ENCODE measurements around the gene SEMA4C. TPM values are rescaled to one million over a fixed set of nuclear protein-coding genes. Genes with fewer than 3 reads are reported as not detected.

SEMA4C gene
- total RNA-seq, 2 experiments from 2014 or later = 55.8 to 56.8 TPM

- ChIA-PET CTCF (interaction anchor here (1.1 kb wide), 1 partner anchor 26 kb away, joined by 4 read pairs; the partner anchor contains the start of gene ANKRD39), POLR2A (interaction anchor here (0.8 kb wide), 1 partner anchor 27 kb away, joined by 3 read pairs; the partner anchor contains the start of gene ANKRD39)
- H3K27ac ChIP-seq (ENCODE audit: low read depth in 1 of 2, low read length in 2 of 2) = no peak overlapping the region
- Mint-ChIP-seq H3K27ac (no peak overlapping the region), H3K36me3 (ENCODE audit: low read depth) (no peaks in the 10 kb centered on the region), H3K27me3 (no peaks in the 10 kb centered on the region), H3K9me3 (no peaks in the 10 kb centered on the region), H3K4me3 (no peak overlapping the region), H3K4me1 (ENCODE audit: low read depth) (peaks cover 25% of the 10 kb centered on the region)
- H3K36me3 ChIP-seq (ENCODE audit: insufficient read depth, low read length) = no peaks in the 10 kb centered on the region
- no peak overlapping the region for H3K4me3 ChIP-seq (ENCODE audit: low read length)
- H3K9me3 ChIP-seq (ENCODE audit: control insufficient read depth in 1 of 2, insufficient read depth in 1 of 2, low read length in 2 of 2) = no peaks in the 10 kb centered on the region
- intact Hi-C loops (cut with DNase I, micrococcal nuclease) = no loop called here
- ATAC-seq (ENCODE audit: poor library complexity) = no peak
- no peak for DNase-seq
- H3K27me3 ChIP-seq (ENCODE audit: control insufficient read depth in 1 of 2, insufficient read depth in 2 of 2, low read length in 2 of 2) = no peaks in the 10 kb centered on the region
- no peak for TF ChIP-seq CTCF (IDR thresholded peaks at IDR 0.05)
- peaks cover 15% of the 10 kb centered on the region for H3K4me1 ChIP-seq (ENCODE audit: insufficient read depth, low read length)
Observed at GRCh38 chr2:96884299-96885094, 14.6 kb upstream of the SEMA4C start.

- DNase-seq (no peak), ATAC-seq (ENCODE audit: poor library complexity) (no peak)
- Histone ChIP-seq H3K27ac (ENCODE audit: low read depth in 1 of 2, low read length in 2 of 2) (no peak overlapping the region), H3K4me3 (ENCODE audit: low read length) (no peak overlapping the region), H3K4me1 (ENCODE audit: insufficient read depth, low read length) (peaks cover 8% of the 10 kb centered on the region), H3K36me3 (ENCODE audit: insufficient read depth, low read length) (no peaks in the 10 kb centered on the region), H3K9me3 (ENCODE audit: control insufficient read depth in 1 of 2, insufficient read depth in 1 of 2, low read length in 2 of 2) (no peaks in the 10 kb centered on the region), H3K27me3 (ENCODE audit: control insufficient read depth in 1 of 2, insufficient read depth in 2 of 2, low read length in 2 of 2) (no peaks in the 10 kb centered on the region)
- H3K27ac Mint-ChIP-seq = no peak overlapping the region
- no peaks in the 10 kb centered on the region for H3K9me3 Mint-ChIP-seq
- ChIA-PET CTCF (no interaction called here), POLR2A (interaction anchor here (1.4 kb wide), 1 partner anchor 11 kb away, joined by 4 read pairs; no protein-coding TSS in a partner anchor)
- H3K4me1 Mint-ChIP-seq (ENCODE audit: low read depth) = peaks cover 14% of the 10 kb centered on the region
- H3K4me3 Mint-ChIP-seq = no peak overlapping the region
- TF ChIP-seq CTCF (IDR thresholded peaks at IDR 0.05) = no peak
- intact Hi-C loops (cut with DNase I, micrococcal nuclease) = no loop called here
- no peaks in the 10 kb centered on the region for H3K36me3 Mint-ChIP-seq (ENCODE audit: low read depth)
- H3K27me3 Mint-ChIP-seq = no peaks in the 10 kb centered on the region
Observed at GRCh38 chr2:96883306-96883705, 13.4 kb upstream of the SEMA4C start.

- ATAC-seq (ENCODE audit: poor library complexity) (no peak), DNase-seq (no peak)
- no peak overlapping the region for H3K27ac ChIP-seq (ENCODE audit: low read depth in 1 of 2, low read length in 2 of 2)
- H3K36me3 Mint-ChIP-seq (ENCODE audit: low read depth) = no peaks in the 10 kb centered on the region
- no peak overlapping the region for H3K4me3 ChIP-seq (ENCODE audit: low read length)
- H3K36me3 ChIP-seq (ENCODE audit: insufficient read depth, low read length) = no peaks in the 10 kb centered on the region
- peaks cover 4% of the 10 kb centered on the region for H3K4me1 ChIP-seq (ENCODE audit: insufficient read depth, low read length)
- intact Hi-C loops (cut with DNase I, micrococcal nuclease) = no loop called here
- CTCF ChIA-PET = no interaction called here
- no peaks in the 10 kb centered on the region for H3K27me3 Mint-ChIP-seq
- H3K4me3 Mint-ChIP-seq = no peak overlapping the region
- POLR2A ChIA-PET = interaction anchor here (1.4 kb wide), 1 partner anchor 10 kb away, joined by 4 read pairs; no protein-coding TSS in a partner anchor
- no peaks in the 10 kb centered on the region for H3K9me3 ChIP-seq (ENCODE audit: control insufficient read depth in 1 of 2, insufficient read depth in 1 of 2, low read length in 2 of 2)
- TF ChIP-seq CTCF (IDR thresholded peaks at IDR 0.05) = no peak
- H3K4me1 Mint-ChIP-seq (ENCODE audit: low read depth) = peaks cover 10% of the 10 kb centered on the region
- H3K27me3 ChIP-seq (ENCODE audit: control insufficient read depth in 1 of 2, insufficient read depth in 2 of 2, low read length in 2 of 2) = no peaks in the 10 kb centered on the region
- H3K27ac Mint-ChIP-seq = no peak overlapping the region
- no peaks in the 10 kb centered on the region for H3K9me3 Mint-ChIP-seq
Observed at GRCh38 chr2:96882906-96883305, 13.0 kb upstream of the SEMA4C start.

Data from CD4-positive, alpha-beta T cell (primary cell).